ENCODE measurements around the gene IL17RC. TPM values are rescaled to one million over a fixed set of nuclear protein-coding genes. Genes with fewer than 3 reads are reported as not detected.
A peak's percentile ranks its signal among the peaks of the same experiment; 100 is the strongest.
"Not testable (repeated sequence)": the region's sequence is repeated elsewhere in the genome, so short reads cannot be mapped to it uniquely, and the experiment has no call there.

The IL17RC gene
- total RNA-seq, 2 experiments from 2014 or later, result 0.40 to 0.46 TPM

DNA sequence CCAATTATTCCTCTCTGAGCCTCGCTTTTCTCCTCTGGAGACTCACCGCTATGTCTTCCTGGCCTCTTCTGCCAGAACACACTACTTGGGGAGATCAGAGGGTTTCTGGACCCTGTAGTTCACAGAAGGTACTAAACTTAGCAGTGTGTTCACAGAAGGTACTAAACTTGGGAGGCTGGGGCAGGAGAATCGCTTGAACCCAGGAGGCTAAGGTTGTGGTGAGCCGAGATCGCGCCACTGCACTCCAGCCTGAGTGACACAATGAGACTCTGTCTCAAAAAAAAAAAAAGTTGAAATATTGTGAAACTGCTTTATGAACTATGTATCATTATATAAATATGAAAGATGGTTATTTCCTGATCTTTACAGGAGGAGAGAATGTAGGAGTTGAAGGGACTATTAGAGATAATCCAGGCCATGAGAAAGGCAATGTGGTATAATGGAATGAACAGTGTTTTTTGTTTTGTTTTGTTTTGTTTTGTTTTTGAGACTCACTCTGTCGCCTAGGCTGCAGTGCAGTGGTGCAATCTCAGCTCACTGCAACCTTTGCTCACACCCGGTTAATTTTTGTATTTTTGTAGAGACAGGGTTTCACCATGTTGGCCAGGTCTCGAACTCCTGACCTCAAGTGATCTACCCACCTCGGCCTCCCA is 20.0 kb upstream of the IL17RC start:
- not testable (repeated sequence) for H3K27me3 Mint-ChIP-seq, H3K4me3 Mint-ChIP-seq, DNase-seq, H3K9me3 Mint-ChIP-seq, H3K27ac Mint-ChIP-seq
- H3K4me1 Mint-ChIP-seq (ENCODE audit: low read depth), result peaks cover 37% of the 10 kb centered on the region
- intact Hi-C loops (cut with micrococcal nuclease), result loop anchor here (10.0 kb wide), 1 partner anchor 502 kb away; the partner anchor contains the start of gene SETD5
- ChIA-PET CTCF (interaction anchor here (0.6 kb wide), 1 partner anchor 241 kb away, joined by 4 read pairs; no protein-coding TSS in a partner anchor), POLR2A (interaction anchor here (0.6 kb wide), 2 partner anchors 276 to 501 kb away, joined by 3 to 4 read pairs; no protein-coding TSS in a partner anchor)
- H3K36me3 Mint-ChIP-seq, result peaks cover 24% of the 10 kb centered on the region

DNA sequence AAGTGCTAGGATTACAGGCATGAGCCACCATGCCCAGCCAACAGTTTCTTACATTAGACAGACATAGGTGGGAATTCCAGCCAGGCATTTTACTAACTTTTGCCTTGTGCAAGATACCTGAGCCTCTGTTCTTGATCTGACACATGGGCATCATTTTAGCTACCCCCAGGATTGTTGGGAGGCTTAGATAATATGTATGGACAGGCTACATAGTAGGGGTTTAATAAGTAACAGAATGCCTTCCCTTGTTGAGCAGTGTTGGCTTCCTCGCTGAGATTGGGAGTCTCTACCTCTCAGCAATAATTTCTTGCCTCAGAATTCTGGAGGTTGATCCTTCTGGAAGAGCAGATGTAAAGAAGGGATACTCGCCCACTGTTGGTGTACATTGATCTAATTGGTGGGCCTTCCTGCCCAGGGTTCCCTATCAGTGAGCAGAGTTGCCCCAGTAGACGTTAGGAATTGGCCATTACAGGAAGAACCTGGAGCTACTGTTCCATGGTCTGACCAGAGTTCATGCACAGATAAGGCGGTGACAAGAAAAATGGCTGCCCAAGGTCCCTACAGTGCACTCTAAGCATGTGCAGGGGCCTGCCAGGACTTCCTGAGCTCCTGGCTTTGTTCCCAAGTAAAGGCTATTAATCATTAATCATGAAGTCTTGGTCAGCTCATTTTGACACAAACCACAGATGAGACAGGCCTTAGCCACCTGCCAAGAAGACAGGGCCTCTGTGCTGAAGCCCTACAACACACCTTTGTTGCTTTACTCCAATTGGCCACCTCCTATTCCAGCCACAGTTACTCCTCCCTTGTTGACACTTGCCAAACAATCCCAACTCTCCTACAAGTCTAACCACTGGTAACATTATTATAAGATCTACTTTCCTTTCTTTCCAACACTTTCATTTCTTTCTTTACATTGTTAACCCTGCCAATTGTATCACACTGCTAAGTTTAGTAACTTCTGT is 19.2 kb upstream of the IL17RC start:
- POLR2A ChIA-PET, result no interaction called here
- Mint-ChIP-seq H3K4me3 (no peak overlapping the region), H3K4me1 (ENCODE audit: low read depth) (peaks cover 40% of the 10 kb centered on the region), H3K36me3 (peaks cover 19% of the 10 kb centered on the region), H3K9me3 (no peaks in the 10 kb centered on the region), H3K27me3 (no peaks in the 10 kb centered on the region), H3K27ac (no peak overlapping the region)
- intact Hi-C loops (cut with micrococcal nuclease), result loop anchor here (10.0 kb wide), 1 partner anchor 503 kb away; the partner anchor contains the start of gene SETD5
- DNase-seq, result no peak
- CTCF ChIA-PET, result interaction anchor here (0.6 to 1.1 kb wide), 2 partner anchors 49 to 241 kb away, joined by 3 to 4 read pairs; no protein-coding TSS in a partner anchor

DNA sequence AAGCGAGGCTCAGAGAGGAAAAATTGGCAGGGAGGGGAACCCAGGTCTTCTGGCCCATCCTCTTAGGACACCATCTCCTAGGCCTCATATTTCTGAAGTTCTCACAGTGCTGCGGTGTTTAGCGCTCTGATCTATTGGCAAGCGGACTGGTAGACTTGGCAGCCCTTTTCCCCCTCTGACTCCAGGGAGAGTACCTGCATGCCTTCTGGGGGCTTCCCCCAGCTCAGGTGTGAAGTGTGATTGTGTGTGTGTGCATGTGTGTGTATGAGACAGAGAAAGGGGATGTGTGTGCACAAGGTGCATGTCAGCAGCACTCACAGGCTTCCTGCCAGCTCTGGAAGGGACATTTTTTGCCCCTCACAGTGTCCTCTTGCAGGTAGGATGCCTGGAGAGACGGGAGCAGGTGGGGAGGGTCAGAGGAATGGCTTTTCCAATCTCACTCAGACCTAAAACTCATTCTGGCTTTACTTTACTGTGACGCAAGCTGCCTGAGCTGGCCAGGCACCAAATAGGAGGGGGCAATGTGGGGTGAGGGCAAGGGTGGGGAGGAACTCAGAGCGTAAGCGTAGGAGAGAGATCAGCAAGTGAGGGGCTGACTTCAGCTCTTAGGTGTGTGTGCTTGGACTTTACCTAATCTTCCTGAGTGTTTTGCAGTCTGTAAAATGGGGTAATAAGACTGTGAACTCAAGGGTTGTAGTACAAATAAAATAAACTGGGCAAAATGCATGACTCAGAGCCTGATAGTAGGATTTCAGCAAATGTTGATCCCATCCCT is 18.2 kb upstream of the IL17RC start:
- intact Hi-C loops (cut with micrococcal nuclease), result loop anchor here (10.0 kb wide), 1 partner anchor 504 kb away; the partner anchor contains the start of gene SETD5
- H3K9me3 Mint-ChIP-seq, result no peaks in the 10 kb centered on the region
- no peak overlapping the region for H3K4me3 Mint-ChIP-seq
- peaks cover 43% of the 10 kb centered on the region for H3K4me1 Mint-ChIP-seq (ENCODE audit: low read depth)
- no peak overlapping the region for H3K27ac Mint-ChIP-seq
- H3K27me3 Mint-ChIP-seq, result no peaks in the 10 kb centered on the region
- ChIA-PET POLR2A (no interaction called here), CTCF (interaction anchor here (1.1 kb wide), 1 partner anchor 48 kb away, joined by 3 read pairs; no protein-coding TSS in a partner anchor)
- H3K36me3 Mint-ChIP-seq, result peaks cover 11% of the 10 kb centered on the region
- no peak for DNase-seq

DNA sequence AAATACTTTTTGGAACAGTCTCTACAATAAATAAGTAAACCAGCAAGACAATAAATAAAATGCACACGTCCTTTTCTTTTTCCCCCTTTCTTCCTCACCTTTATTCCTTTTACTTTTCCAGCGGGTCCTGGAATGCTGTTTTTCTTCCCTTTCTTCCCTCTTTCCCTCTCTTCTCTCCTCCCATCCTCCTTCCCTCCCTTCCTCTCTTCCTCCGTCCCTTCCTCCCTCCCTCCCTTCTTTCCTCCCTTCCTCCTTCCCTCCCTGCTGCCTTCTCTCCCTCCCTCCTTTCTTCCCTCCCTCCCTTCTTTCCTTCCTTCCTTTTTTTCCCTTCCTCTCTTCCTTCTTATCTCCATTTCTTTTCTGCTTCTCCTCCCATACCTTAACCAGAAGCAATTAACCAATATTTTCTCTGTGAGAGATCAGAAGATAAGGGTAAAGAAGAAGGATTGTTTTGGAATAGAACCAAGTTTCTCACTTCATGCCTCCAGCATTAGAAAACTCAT is 17.6 kb upstream of the IL17RC start:
- H3K36me3 Mint-ChIP-seq, result peaks cover 5% of the 10 kb centered on the region
- peaks cover 38% of the 10 kb centered on the region for H3K4me1 Mint-ChIP-seq (ENCODE audit: low read depth)
- CTCF ChIA-PET, result interaction anchor here (1.1 kb wide), 1 partner anchor 47 kb away, joined by 3 read pairs; no protein-coding TSS in a partner anchor
- H3K9me3 Mint-ChIP-seq, result no peaks in the 10 kb centered on the region
- no peak for DNase-seq
- H3K27ac Mint-ChIP-seq, result no peak overlapping the region
- intact Hi-C loops (cut with micrococcal nuclease), result loop anchor here (10.0 kb wide), 1 partner anchor 505 kb away; the partner anchor contains the start of gene SETD5
- H3K27me3 Mint-ChIP-seq, result no peaks in the 10 kb centered on the region
- POLR2A ChIA-PET, result no interaction called here
- H3K4me3 Mint-ChIP-seq, result no peak overlapping the region

DNA sequence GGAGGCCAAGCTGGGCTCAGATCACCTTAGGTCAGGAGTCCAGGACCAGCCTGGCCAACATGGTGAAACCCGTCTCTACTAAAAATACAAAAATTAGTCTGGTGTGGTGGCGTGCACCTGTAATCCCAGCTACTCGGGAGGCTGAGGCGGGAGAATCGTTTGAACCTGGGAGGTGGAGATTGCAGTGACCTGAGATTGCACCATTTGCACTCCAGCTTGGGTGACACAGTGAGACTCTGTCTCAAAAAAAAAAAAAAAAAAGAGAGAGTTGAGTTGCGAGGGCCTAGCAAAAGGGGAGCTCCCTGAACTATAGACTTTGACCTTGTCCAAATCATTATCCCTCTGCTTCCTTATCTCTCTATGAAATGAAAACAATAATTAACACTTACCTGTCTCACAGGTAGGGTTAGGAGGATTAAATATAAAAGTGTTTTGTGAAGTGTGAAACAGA is 15.9 kb upstream of the IL17RC start:
- H3K27me3 Mint-ChIP-seq; intact Hi-C loops (cut with micrococcal nuclease); H3K4me3 Mint-ChIP-seq; POLR2A ChIA-PET; H3K27ac Mint-ChIP-seq; CTCF ChIA-PET; DNase-seq; H3K9me3 Mint-ChIP-seq; H3K36me3 Mint-ChIP-seq: not testable (repeated sequence)
- H3K4me1 Mint-ChIP-seq (ENCODE audit: low read depth), result peaks cover 29% of the 10 kb centered on the region

DNA sequence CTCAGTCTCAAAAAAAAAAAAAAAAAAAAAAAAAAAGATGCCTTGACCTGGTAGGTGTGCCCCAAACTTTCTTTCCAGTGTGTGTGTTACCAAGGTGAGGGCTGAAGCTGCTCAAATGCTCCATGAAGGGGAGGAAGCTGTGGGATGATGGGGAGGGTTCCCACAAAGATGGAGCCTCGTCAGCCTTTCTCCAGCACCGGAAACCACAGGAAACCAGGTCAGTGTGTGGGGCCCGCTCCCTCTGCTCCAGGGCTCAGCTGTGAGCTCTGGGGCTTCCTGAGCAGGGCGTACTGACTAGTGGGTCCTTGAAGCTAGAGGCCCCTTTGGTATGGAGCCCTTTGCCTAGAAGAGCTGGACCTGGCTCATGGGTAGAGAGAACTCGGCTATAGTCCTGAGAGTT is 14.9 kb upstream of the IL17RC start:
- Mint-ChIP-seq H3K27me3 (no peaks in the 10 kb centered on the region), H3K4me3 (peak overlapping the region; percentile 44), H3K27ac (peak overlapping the region; percentile 78), H3K9me3 (no peaks in the 10 kb centered on the region), H3K36me3 (no peaks in the 10 kb centered on the region), H3K4me1 (ENCODE audit: low read depth) (peaks cover 29% of the 10 kb centered on the region)
- ChIA-PET POLR2A (interaction anchor here (0.6 to 2.6 kb wide), 6 partner anchors 8 to 381 kb away, joined by 3 to 16 read pairs (median 5); partner anchors contain the start of gene JAGN1), CTCF (interaction anchor here (1.0 to 1.7 kb wide), 4 partner anchors 8 to 53 kb away, joined by 3 to 9 read pairs (median 6); no protein-coding TSS in a partner anchor)
- peak; percentile 70 for DNase-seq
- intact Hi-C loops (cut with micrococcal nuclease), result loop anchor here (2.0 kb wide), 1 partner anchor 15 kb away; the partner anchor contains the start of gene IL17RC

DNA sequence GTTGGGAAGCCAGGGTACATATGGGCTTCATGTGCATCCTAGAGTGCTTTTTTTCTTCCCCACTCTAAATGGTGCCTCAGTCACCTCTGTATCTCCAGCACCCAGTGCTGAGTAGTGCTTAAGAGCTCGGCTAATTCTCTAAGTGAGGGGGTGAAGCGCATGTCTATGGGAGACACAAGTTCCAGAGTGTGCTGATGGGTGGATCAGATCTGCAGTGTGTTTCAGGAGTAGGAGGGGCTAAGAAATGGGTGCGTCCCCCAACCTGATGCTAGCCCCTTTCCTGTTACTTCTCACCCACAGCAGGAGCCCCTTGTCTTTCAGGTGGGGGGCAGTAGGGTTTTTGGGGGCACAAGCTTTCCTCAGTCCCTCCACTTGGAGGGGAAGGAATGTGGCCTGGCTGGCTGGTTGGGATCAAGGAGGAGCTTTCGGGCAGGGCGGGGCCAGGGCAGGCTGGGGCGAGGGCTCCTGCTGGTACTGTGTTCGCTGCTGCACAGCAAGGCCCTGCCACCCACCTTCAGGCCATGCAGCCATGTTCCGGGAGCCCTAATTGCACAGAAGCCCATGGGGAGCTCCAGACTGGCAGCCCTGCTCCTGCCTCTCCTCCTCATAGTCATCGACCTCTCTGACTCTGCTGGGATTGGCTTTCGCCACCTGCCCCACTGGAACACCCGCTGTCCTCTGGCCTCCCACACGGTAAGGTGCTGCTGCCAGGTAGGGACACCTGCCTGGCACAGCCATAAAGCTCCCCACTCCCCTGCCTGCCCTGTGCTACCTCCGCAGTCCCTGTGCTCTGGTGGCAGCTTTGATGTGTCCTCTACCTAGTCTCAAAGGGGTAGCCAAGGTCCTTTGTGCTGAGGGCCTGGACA is 14.3 kb upstream of the IL17RC start, which contains the start of gene IL17RE:
Gene IL17RE (plus strand): TSS at position 477 of the 866 bp plus-strand sequence. CDS start 85 bp downstream, at position 562.
- CTCF ChIA-PET, result interaction anchor here (0.5 to 1.7 kb wide), 7 partner anchors 8 to 76 kb away, joined by 3 to 9 read pairs (median 4); partner anchors contain the start of gene CRELD1
- Mint-ChIP-seq H3K36me3 (no peaks in the 10 kb centered on the region), H3K4me3 (peak within 1 kb of the TSS; percentile 44), H3K27me3 (no peaks in the 10 kb centered on the region), H3K27ac (peak within 1 kb of the TSS; percentile 78), H3K9me3 (no peaks in the 10 kb centered on the region), H3K4me1 (ENCODE audit: low read depth) (peaks cover 27% of the 10 kb centered on the region)
- intact Hi-C loops (cut with micrococcal nuclease), result loop anchor here (2.0 kb wide), 1 partner anchor 14 kb away; the partner anchor contains the start of gene IL17RC
- POLR2A ChIA-PET, result interaction anchor here (0.6 to 2.6 kb wide), 7 partner anchors 9 to 380 kb away, joined by 3 to 16 read pairs (median 5); partner anchors contain the start of gene JAGN1
- no peak for DNase-seq

DNA sequence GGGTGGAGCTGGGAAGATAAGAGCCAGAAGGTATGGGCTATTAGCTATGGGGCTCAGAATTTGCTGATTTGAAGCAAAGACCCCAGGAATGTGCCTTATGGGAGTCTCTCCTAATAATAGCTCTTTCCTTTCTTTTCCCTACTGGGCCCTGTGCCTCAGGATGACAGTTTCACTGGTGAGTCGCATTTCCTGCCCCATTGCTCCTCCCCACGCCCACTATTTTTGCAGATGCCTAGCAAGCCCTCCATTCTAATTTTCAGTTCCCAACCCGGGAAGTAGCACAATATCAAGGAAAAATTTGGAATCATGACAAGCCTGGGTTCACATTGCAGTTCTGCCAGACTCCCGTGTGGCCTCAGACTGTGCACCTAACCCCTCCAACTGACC is 13.7 kb upstream of the IL17RC start:
- Mint-ChIP-seq H3K4me1 (ENCODE audit: low read depth) (peaks cover 25% of the 10 kb centered on the region), H3K36me3 (no peaks in the 10 kb centered on the region), H3K27ac (peak overlapping the region; percentile 29), H3K9me3 (no peaks in the 10 kb centered on the region), H3K27me3 (no peaks in the 10 kb centered on the region), H3K4me3 (peak overlapping the region; percentile 44)
- ChIA-PET POLR2A (interaction anchor here (1.1 to 2.6 kb wide), 4 partner anchors 10 to 43 kb away, joined by 5 to 16 read pairs (median 7); partner anchors contain the start of gene JAGN1), CTCF (interaction anchor here (0.5 to 1.7 kb wide), 4 partner anchors 9 to 76 kb away, joined by 3 to 9 read pairs (median 6); no protein-coding TSS in a partner anchor)
- intact Hi-C loops (cut with micrococcal nuclease), result loop anchor here (2.0 kb wide), 1 partner anchor 14 kb away; the partner anchor contains the start of gene IL17RC
- peak; percentile 53 for DNase-seq

DNA sequence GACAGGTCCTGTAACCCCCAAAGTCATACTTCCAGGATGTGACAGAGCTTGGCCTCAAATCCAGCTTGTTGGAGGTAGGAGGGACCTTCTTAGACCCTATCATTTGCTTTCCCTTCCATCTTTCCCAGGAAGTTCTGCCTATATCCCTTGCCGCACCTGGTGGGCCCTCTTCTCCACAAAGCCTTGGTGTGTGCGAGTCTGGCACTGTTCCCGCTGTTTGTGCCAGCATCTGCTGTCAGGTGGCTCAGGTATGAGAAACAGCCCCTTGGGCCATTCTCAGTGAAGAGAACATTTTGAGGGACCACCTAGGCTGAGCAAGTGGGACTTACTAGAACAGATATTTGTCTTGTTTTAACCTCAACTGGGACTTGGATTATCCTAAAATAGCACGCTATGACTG is 13.0 kb upstream of the IL17RC start:
- Mint-ChIP-seq H3K36me3 (no peaks in the 10 kb centered on the region), H3K4me1 (ENCODE audit: low read depth) (peaks cover 26% of the 10 kb centered on the region), H3K27me3 (no peaks in the 10 kb centered on the region), H3K4me3 (no peak overlapping the region), H3K9me3 (no peaks in the 10 kb centered on the region), H3K27ac (no peak overlapping the region)
- no peak for DNase-seq
- intact Hi-C loops (cut with micrococcal nuclease), result loop anchor here (2.0 kb wide), 1 partner anchor 13 kb away; the partner anchor contains the start of gene IL17RC
- ChIA-PET CTCF (interaction anchor here (0.6 to 1.7 kb wide), 2 partner anchors 9 to 29 kb away, joined by 3 read pairs; no protein-coding TSS in a partner anchor), POLR2A (interaction anchor here (2.6 kb wide), 1 partner anchor 13 kb away, joined by 16 read pairs; the partner anchor contains the start of gene JAGN1)

DNA sequence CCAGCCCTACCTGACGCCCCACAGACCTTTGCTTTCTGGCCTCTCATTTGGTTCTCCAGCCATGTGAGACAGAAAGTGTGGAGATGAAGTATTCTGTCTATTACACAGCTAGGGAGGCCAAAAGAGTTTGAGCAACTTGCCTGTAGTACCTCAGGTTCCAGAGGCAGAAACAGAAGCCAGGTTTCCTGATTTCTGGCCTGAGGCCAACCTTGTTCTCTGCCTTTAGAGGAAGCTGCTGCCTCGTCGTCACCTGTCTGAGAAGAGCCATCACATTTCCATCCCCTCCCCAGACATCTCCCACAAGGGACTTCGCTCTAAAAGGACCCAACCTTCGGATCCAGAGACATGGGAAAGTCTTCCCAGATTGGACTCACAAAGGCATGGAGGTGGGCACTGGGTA is 10.4 kb upstream of the IL17RC start:
- H3K27me3 Mint-ChIP-seq, result no peaks in the 10 kb centered on the region
- no peaks in the 10 kb centered on the region for H3K36me3 Mint-ChIP-seq
- ChIA-PET POLR2A (no interaction called here), CTCF (interaction anchor here (1.2 kb wide), 1 partner anchor 27 kb away, joined by 6 read pairs; the partner anchor contains the start of gene CRELD1)
- no peak overlapping the region for H3K4me3 Mint-ChIP-seq
- intact Hi-C loops (cut with micrococcal nuclease), result no loop called here
- no peak overlapping the region for H3K27ac Mint-ChIP-seq
- H3K9me3 Mint-ChIP-seq, result no peaks in the 10 kb centered on the region
- peaks cover 39% of the 10 kb centered on the region for H3K4me1 Mint-ChIP-seq (ENCODE audit: low read depth)
- DNase-seq, result no peak

Data from activated CD4-positive, alpha-beta memory T cell treated with anti-CD3 and anti-CD28 coated beads for 36 hours (primary cell).